Lower lobe of right lung (tissue), 2 donors: ENCODE measurements around the gene HPCAL1. TPM values are rescaled to one million over a fixed set of nuclear protein-coding genes. Genes with fewer than 3 reads are reported as not detected.

Experiments
- ATAC-seq, 2 donors: fragments of 200-7000 bp; cut with Tn5 transposase; one replicate each; pipeline ENCODE4 v1.9.1; 2020 to 2022; ENCODE audit warnings: mild to moderate bottlenecking in 2 of 2, moderate library complexity in 2 of 2
- DNase-seq: peaks from one replicate; pipeline ENCODE4 v3.0.0-alpha.2; 2020
- H3K27ac ChIP-seq: fragments of 200-600 bp; one replicate; pipeline ENCODE4 v1.8.0; 2022
- H3K27me3 ChIP-seq: fragments of 200-600 bp; one replicate; pipeline ENCODE4 v1.8.0; 2022; ENCODE audit warnings: low read depth
- H3K36me3 ChIP-seq: fragments of 200-600 bp; one replicate; pipeline ENCODE4 v1.8.0; 2022; ENCODE audit warnings: mild to moderate bottlenecking
- H3K4me1 ChIP-seq: fragments of 200-600 bp; one replicate; pipeline ENCODE4 v1.8.0; 2022
- H3K4me3 ChIP-seq: fragments of 200-600 bp; one replicate; pipeline ENCODE4 v1.8.0; 2022; ENCODE audit warnings: mild to moderate bottlenecking
- H3K9me3 ChIP-seq: fragments of 200-600 bp; one replicate; pipeline ENCODE4 v1.8.0; 2022
- CTCF ChIP-seq: fragments of 200-600 bp; IDR thresholded peaks from one replicate; pipeline ENCODE4 v1.8.0; 2022; ENCODE audit warnings: antibody characterized with exemption, mild to moderate bottlenecking
- intact Hi-C: fragments of 100-400 bp; cut with DNase I; formaldehyde crosslinking; loops from one replicate; pipeline ENCODE4 v1.11.0; 2022
- total RNA-seq: library from RNA; stranded (reverse); fragmentation: NEBNext Ultra II Directional; extraction: Animal tissue kit (Norgen Biotek cat#: 25700); gene quantifications from one replicate; pipeline ENCODE4 v1.2.1, GENCODE V29; 2021
- donor health status: DM: no; HTN: yes; CAD: no; lungs with severe emphysema.

Gene HPCAL1
- total RNA-seq, 1 donor from 2014 or later = 132 TPM

- intact Hi-C loops = no loop called here
- Histone ChIP-seq H3K4me1 (no peaks in the 10 kb centered on the region), H3K27me3 (no peaks in the 10 kb centered on the region), H3K9me3 (no peaks in the 10 kb centered on the region), H3K36me3 (no peaks in the 10 kb centered on the region), H3K4me3 (no peak overlapping the region), H3K27ac (no peak overlapping the region)
- ATAC-seq (no peak), DNase-seq (peak; percentile 15)
- TF ChIP-seq CTCF = no peak
These were observed 155.3 kb downstream of the HPCAL1 start for GRCh38 chr2:10457846-10458598.

- intact Hi-C loops = no loop called here
- no peaks in the 10 kb centered on the region for H3K4me1 ChIP-seq
- no peak overlapping the region for H3K27ac ChIP-seq
- H3K36me3 ChIP-seq = no peaks in the 10 kb centered on the region
- TF ChIP-seq CTCF = no peak
- no peaks in the 10 kb centered on the region for H3K27me3 ChIP-seq
- no peak overlapping the region for H3K4me3 ChIP-seq
- DNase-seq (no peak), ATAC-seq (no peak)
- H3K9me3 ChIP-seq = no peaks in the 10 kb centered on the region
These were observed 157.7 kb downstream of the HPCAL1 start for GRCh38 chr2:10460366-10460796.

- ATAC-seq (no peak), DNase-seq (no peak)
- TF ChIP-seq CTCF = no peak
- intact Hi-C loops = no loop called here
- H3K27ac ChIP-seq = no peak overlapping the region
- H3K27me3 ChIP-seq = no peaks in the 10 kb centered on the region
- H3K4me1 ChIP-seq = no peaks in the 10 kb centered on the region
- no peaks in the 10 kb centered on the region for H3K9me3 ChIP-seq
- H3K4me3 ChIP-seq = no peak overlapping the region
- H3K36me3 ChIP-seq = no peaks in the 10 kb centered on the region
These were observed 159.7 kb downstream of the HPCAL1 start for GRCh38 chr2:10462178-10463083.

GRCh38 chr2:10465910-10466309 lies 163.2 kb downstream of the HPCAL1 start:
- Histone ChIP-seq H3K27me3 (no peaks in the 10 kb centered on the region), H3K9me3 (no peaks in the 10 kb centered on the region), H3K27ac (no peak overlapping the region), H3K36me3 (no peaks in the 10 kb centered on the region), H3K4me1 (no peaks in the 10 kb centered on the region), H3K4me3 (no peak overlapping the region)
- ATAC-seq (no peak), DNase-seq (no peak)
- TF ChIP-seq CTCF = no peak
- intact Hi-C loops = no loop called here

- intact Hi-C loops = no loop called here
- no peak for TF ChIP-seq CTCF
- H3K27me3 ChIP-seq = no peaks in the 10 kb centered on the region
- DNase-seq (no peak), ATAC-seq (no peak)
- no peaks in the 10 kb centered on the region for H3K4me1 ChIP-seq
- no peak overlapping the region for H3K27ac ChIP-seq
- H3K9me3 ChIP-seq = no peaks in the 10 kb centered on the region
- no peak overlapping the region for H3K4me3 ChIP-seq
- H3K36me3 ChIP-seq = no peaks in the 10 kb centered on the region
These were observed 164.1 kb downstream of the HPCAL1 start for GRCh38 chr2:10466801-10467200.
